Measurements from ENCODE around the gene LPCAT1.

Gene LPCAT1

GRCh38 chr5:1483064-1483463 lies 40.7 kb downstream of the LPCAT1 start:
- no peak for ATAC-seq
- TF ChIP-seq ZNF70 (CRISPR knock-in tag; IDR thresholded peaks at IDR 0.05) (no peak), CREB5 (CRISPR knock-in tag; IDR thresholded peaks at IDR 0.05; ENCODE audit: low read depth) (no peak), TSHZ2 (CRISPR knock-in tag; IDR thresholded peaks at IDR 0.05) (no peak), ZNF565 (CRISPR knock-in tag; conservative IDR thresholded peaks at IDR 0.05; ENCODE audit: low read depth) (no peak), CSDC2 (CRISPR knock-in tag; IDR thresholded peaks at IDR 0.05) (no peak), OSR1 (CRISPR knock-in tag; IDR thresholded peaks at IDR 0.05) (no peak), PPARA (CRISPR knock-in tag; IDR thresholded peaks at IDR 0.05; ENCODE audit: borderline replicate concordance) (no peak)

GRCh38 chr5:1481959-1482331 lies 41.8 kb downstream of the LPCAT1 start:
- no peak for ATAC-seq
- TF ChIP-seq TCF4 (CRISPR knock-in tag; IDR thresholded peaks at IDR 0.05; ENCODE audit: borderline replicate concordance): no peak
- no peak for TF ChIP-seq GLIS3 (CRISPR knock-in tag; IDR thresholded peaks at IDR 0.05)
- TF ChIP-seq TOX (CRISPR knock-in tag; IDR thresholded peaks at IDR 0.05; ENCODE audit: borderline replicate concordance): no peak
- no peak for TF ChIP-seq POU6F1 (CRISPR knock-in tag; IDR thresholded peaks at IDR 0.05; ENCODE audit: borderline replicate concordance, low read depth)
- no peak for TF ChIP-seq CSRNP3 (CRISPR knock-in tag; IDR thresholded peaks at IDR 0.05)
- no peak for TF ChIP-seq CREB5 (CRISPR knock-in tag; IDR thresholded peaks at IDR 0.05; ENCODE audit: low read depth)
- no peak for TF ChIP-seq ISL1 (CRISPR knock-in tag; IDR thresholded peaks at IDR 0.05)
- TF ChIP-seq PATZ1 (CRISPR knock-in tag; IDR thresholded peaks at IDR 0.05; ENCODE audit: borderline replicate concordance): no peak
- TF ChIP-seq ESRRG (CRISPR knock-in tag; IDR thresholded peaks at IDR 0.05): no peak
- no peak for TF ChIP-seq CSDC2 (CRISPR knock-in tag; IDR thresholded peaks at IDR 0.05)
- TF ChIP-seq ZNF565 (CRISPR knock-in tag; conservative IDR thresholded peaks at IDR 0.05; ENCODE audit: low read depth): no peak
- TF ChIP-seq SNAI2 (CRISPR knock-in tag; IDR thresholded peaks at IDR 0.05): no peak
- TF ChIP-seq ZC3H10 (CRISPR knock-in tag; IDR thresholded peaks at IDR 0.05): no peak
- TF ChIP-seq ARNTL (CRISPR knock-in tag; IDR thresholded peaks at IDR 0.05; ENCODE audit: borderline replicate concordance, low read depth): no peak
- no peak for TF ChIP-seq BACH2 (CRISPR knock-in tag; IDR thresholded peaks at IDR 0.05; ENCODE audit: borderline replicate concordance)
- no peak for TF ChIP-seq ZFP30 (CRISPR knock-in tag; IDR thresholded peaks at IDR 0.05)
- no peak for TF ChIP-seq ZNF8 (CRISPR knock-in tag; IDR thresholded peaks at IDR 0.05)
